GM19328 (cell line): ENCODE data around the gene PCDHGB3.
"Not testable (repeated sequence)": the region's sequence is repeated elsewhere in the genome, so short reads cannot be mapped to it uniquely, and the experiment has no call there.

Experiments used
- ATAC-seq: cut with Tn5 transposase; IDR thresholded peaks from one replicate; pipeline ENCODE4 v1.9.1; 2021; ENCODE audit warnings: mild to moderate bottlenecking, moderate library complexity; ENCODE audit not compliant: unreplicated experiment

PCDHGB3 gene

GRCh38 chr5:141389153-141390042 is 19.4 kb downstream of the PCDHGB3 start:
- no peak for ATAC-seq

- ATAC-seq = no peak
Observed at GRCh38 chr5:141392429-141393198, 22.6 kb downstream of the PCDHGB3 start, which contains the start of gene PCDHGA8. PCDHGA8 (plus strand) TSS chr5:141392633; CDS start chr5:141392814, 181 bp downstream.

GRCh38 chr5:141393267-141393666 is 23.2 kb downstream of the PCDHGB3 start:
- ATAC-seq = no peak

DNA sequence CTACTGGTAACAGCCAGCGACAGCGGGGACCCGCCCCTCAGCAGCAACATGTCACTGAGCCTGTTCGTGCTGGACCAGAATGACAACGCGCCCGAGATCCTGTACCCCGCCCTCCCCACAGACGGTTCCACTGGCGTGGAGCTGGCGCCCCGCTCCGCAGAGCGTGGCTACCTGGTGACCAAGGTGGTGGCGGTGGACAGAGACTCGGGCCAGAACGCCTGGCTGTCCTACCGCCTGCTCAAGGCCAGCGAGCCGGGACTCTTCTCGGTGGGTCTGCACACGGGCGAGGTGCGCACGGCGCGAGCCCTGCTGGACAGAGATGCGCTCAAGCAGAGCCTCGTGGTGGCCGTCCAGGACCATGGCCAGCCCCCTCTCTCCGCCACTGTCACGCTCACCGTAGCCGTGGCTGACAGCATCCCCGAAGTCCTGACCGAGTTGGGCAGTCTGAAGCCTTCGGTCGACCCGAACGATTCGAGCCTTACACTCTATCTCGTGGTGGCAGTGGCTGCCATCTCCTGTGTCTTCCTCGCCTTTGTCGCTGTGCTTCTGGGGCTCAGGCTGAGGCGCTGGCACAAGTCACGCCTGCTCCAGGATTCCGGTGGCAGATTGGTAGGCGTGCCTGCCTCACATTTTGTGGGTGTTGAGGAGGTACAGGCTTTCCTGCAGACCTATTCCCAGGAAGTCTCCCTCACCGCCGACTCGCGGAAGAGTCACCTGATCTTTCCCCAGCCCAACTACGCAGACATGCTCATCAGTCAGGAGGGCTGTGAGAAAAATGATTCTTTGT is 24.6 kb downstream of the PCDHGB3 start:
- not testable (repeated sequence) for ATAC-seq

DNA sequence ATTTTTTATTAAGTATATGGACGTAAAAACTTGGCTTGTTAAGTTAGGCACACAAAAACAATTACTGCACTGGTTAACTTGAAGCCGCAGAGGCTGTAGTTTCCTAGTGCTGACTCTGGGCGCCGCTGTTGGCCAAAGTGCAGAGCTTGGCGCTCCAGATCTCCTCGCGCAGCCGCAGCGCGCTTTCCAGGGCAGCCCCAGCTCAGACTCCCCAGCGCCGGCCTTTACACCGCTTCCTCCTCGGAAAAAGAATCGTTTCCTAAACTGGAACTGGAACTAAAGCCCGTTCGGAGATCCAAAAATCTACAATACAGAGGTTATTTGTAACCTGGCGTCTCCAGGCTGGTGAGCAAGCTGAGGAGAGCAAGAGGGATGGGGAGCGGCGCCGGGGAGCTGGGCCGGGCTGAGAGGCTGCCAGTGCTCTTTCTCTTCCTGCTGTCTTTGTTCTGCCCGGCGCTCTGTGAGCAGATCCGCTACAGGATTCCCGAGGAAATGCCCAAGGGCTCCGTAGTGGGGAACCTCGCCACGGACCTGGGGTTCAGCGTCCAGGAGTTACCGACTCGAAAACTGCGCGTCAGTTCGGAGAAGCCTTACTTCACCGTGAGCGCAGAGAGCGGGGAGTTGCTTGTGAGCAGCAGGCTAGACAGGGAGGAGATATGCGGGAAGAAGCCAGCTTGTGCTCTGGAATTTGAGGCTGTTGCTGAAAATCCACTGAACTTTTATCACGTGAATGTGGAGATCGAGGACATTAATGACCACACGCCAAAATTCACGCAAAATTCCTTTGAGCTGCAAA is 27.9 kb downstream of the PCDHGB3 start, which contains the start of gene PCDHGB5:
TSS of gene PCDHGB5 (plus strand) at position 192 of the 796 bp plus-strand sequence. CDS start at position 373, 181 bp downstream.
- peak; percentile 93 for ATAC-seq

GRCh38 chr5:141398608-141399007 is 28.6 kb downstream of the PCDHGB3 start:
- no peak for ATAC-seq

DNA sequence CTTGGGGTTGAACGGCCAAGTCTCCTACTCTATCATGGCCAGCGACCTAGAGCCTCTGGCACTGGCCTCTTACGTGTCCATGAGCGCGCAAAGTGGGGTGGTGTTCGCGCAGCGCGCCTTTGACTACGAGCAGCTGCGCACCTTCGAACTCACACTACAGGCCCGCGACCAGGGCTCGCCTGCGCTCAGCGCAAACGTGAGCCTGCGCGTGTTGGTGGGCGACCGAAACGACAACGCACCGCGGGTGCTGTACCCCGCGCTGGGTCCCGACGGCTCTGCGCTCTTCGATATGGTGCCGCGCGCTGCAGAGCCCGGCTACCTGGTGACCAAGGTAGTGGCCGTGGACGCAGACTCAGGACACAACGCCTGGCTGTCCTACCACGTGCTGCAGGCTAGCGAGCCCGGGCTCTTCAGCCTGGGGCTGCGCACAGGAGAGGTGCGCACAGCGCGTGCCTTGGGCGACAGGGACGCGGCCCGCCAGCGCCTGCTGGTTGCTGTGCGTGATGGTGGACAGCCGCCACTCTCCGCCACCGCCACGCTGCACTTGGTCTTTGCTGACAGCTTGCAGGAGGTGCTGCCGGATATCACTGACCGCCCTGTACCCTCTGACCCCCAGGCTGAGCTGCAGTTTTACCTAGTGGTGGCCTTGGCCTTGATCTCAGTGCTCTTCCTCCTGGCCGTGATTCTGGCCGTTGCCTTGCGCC is 29.7 kb downstream of the PCDHGB3 start:
- ATAC-seq = no peak

GRCh38 chr5:141402553-141403243 is 32.7 kb downstream of the PCDHGB3 start, which contains the start of gene PCDHGA9:
PCDHGA9 (plus strand) TSS chr5:141402778; CDS start chr5:141402953, 175 bp downstream.
- ATAC-seq = no peak

GRCh38 chr5:141403387-141403786 is 33.3 kb downstream of the PCDHGB3 start:
- no peak for ATAC-seq

DNA sequence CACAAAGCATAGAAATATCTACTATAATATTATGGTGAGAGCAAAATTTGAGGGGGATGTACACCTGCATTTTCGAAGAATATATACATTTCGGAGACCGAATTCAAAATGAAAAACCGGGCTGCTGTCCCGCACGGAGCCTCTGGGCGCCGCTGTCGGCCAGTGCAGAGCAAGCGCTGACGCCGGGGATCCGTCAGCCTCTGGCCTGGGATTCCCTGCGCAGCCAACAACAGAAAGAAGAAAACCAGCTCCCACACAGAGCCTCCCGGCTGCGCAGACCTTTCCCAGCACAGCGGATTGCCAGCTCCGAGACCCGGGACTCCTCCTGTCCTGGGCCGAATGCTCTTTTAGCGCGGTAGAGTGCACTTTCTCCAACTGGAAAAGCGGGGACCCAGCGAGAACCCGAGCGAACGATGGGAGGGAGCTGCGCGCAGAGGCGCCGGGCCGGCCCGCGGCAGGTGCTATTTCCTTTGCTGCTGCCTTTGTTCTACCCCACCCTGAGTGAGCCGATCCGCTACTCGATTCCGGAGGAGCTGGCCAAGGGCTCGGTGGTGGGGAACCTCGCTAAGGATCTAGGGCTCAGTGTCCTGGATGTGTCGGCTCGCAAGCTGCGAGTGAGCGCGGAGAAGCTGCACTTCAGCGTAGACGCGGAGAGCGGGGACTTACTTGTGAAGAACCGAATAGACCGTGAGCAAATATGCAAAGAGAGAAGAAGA is 37.9 kb downstream of the PCDHGB3 start, which contains the start of gene PCDHGB6:
TSS of gene PCDHGB6 (plus strand) at position 232 of the 716 bp plus-strand sequence. CDS start at position 414, 182 bp downstream.
- ATAC-seq = peak; percentile 76

DNA sequence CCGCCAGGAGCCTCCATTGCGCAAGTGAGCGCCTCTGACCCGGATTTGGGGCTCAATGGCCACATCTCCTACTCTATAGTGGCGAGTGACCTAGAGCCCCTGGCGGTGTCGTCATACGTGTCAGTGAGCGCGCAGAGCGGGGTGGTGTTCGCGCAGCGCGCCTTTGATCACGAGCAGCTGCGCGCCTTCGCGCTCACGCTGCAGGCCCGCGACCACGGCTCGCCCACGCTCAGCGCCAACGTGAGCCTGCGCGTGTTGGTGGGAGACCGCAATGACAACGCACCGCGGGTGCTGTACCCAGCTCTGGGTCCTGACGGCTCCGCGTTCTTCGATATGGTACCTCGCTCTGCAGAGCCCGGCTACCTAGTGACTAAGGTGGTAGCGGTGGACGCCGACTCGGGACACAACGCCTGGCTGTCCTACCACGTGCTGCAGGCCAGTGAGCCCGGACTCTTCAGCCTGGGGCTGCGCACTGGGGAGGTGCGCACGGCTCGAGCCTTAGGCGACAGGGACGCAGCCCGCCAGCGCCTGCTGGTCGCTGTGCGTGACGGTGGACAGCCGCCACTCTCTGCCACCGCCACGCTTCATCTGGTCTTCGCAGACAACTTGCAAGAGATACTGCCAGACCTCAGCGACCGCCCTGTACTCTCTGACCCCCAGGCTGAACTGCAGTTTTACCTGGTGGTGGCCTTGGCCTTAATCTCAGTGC is 39.7 kb downstream of the PCDHGB3 start:
- no peak for ATAC-seq

GRCh38 chr5:141411575-141411974 is 41.5 kb downstream of the PCDHGB3 start:
- no peak for ATAC-seq

DNA sequence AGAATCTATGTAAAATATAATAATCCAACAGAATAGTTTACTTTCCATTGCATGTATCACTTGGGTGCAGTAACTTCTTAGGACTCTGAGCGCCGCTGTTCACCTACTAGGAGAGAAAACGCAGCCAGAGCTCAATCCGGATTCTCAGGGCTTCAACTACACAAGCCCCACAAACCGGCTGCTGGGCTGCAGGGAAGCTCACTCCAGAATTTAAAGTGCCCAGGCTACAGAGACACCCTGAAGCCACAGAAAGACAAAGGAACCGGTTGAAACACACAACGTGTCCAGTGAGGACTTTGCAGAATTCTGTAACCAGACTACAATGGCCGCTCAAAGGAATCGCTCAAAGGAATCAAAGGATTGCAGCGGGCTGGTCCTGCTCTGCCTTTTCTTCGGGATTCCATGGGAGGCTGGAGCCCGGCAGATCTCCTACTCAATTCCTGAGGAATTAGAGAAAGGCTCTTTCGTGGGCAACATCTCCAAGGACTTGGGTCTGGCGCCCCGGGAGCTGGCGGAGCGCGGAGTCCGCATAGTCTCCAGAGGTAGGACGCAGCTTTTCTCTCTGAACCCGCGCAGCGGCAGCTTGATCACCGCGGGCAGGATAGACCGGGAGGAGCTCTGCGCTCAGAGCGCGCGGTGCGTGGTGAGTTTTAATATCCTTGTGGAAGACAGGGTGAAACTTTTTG is 43.0 kb downstream of the PCDHGB3 start, which contains the start of gene PCDHGA10:
TSS of gene PCDHGA10 (plus strand) at position 134 of the 686 bp plus-strand sequence. CDS start at position 323, 189 bp downstream.
- no peak for ATAC-seq

GRCh38 chr5:141413540-141414069 is 43.6 kb downstream of the PCDHGB3 start:
- no peak for ATAC-seq

DNA sequence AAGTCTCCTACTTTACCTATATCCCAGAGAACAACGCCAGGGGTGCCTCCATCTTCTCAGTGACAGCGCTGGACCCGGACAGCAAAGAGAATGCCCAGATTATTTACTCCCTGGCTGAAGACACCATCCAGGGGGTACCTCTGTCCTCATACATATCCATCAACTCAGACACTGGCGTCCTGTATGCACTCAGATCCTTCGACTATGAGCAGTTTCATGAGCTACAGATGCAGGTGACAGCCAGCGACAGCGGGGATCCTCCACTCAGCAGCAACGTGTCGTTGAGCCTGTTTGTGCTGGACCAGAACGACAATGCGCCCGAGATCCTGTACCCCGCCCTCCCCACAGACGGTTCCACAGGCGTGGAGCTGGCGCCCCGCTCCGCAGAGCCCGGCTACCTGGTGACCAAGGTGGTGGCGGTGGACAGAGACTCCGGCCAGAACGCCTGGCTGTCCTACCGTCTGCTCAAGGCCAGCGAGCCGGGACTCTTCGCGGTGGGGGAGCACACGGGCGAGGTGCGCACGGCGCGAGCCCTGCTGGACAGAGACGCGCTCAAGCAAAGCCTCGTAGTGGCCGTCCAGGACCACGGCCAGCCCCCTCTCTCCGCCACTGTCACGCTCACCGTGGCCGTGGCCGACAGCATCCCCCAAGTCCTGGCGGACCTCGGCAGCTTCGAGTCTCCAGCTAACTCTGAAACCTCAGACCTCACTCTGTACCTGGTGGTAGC is 44.7 kb downstream of the PCDHGB3 start:
- ATAC-seq = not testable (repeated sequence)

DNA sequence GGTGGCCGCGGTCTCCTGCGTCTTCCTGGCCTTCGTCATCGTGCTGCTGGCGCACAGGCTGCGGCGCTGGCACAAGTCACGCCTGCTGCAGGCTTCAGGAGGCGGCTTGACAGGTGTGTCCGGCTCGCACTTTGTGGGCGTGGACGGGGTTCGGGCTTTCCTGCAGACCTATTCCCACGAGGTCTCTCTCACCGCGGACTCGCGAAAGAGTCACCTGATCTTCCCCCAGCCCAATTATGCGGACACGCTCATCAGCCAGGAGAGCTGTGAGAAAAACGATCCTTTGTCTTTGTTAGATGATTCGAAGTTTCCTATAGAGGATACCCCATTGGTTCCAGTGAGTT is 45.2 kb downstream of the PCDHGB3 start:
- not testable (repeated sequence) for ATAC-seq
